Activated CD4-positive, CD25-positive, alpha-beta regulatory T cell treated with anti-CD3 and anti-CD28 coated beads, Interleukin-2, amount 50 U/mL, for 72 hours (primary cell): Measurements from ENCODE around the gene CBX8.

Experiments
- DNase-seq: peaks from one replicate; pipeline ENCODE4 v3.0.0; 2021

Gene CBX8

GRCh38 chr17:79818026-79818758 lies 21.3 kb upstream of the CBX8 start:
- no peak for DNase-seq

- DNase-seq = no peak
These were observed 19.1 kb upstream of the CBX8 start for GRCh38 chr17:79815836-79816461.

GRCh38 chr17:79814974-79815835 lies 18.3 kb upstream of the CBX8 start:
- no peak for DNase-seq

GRCh38 chr17:79814127-79814973 lies 17.5 kb upstream of the CBX8 start:
- DNase-seq = no peak

GRCh38 chr17:79813297-79814126 lies 16.6 kb upstream of the CBX8 start:
- DNase-seq = no peak

- DNase-seq = no peak
These were observed 15.7 kb upstream of the CBX8 start for GRCh38 chr17:79812353-79813258.

GRCh38 chr17:79811868-79812352 lies 15.0 kb upstream of the CBX8 start:
- DNase-seq = no peak

- no peak for DNase-seq
These were observed 14.4 kb upstream of the CBX8 start for GRCh38 chr17:79811011-79811867.

GRCh38 chr17:79810130-79811010 lies 13.5 kb upstream of the CBX8 start:
- DNase-seq = peak; percentile 73

GRCh38 chr17:79809530-79810129 lies 12.8 kb upstream of the CBX8 start:
- DNase-seq = no peak

GRCh38 chr17:79808763-79809529 lies 12.1 kb upstream of the CBX8 start:
- no peak for DNase-seq

GRCh38 chr17:79806863-79807720 lies 10.2 kb upstream of the CBX8 start:
- no peak for DNase-seq

GRCh38 chr17:79806446-79806760 lies 9.5 kb upstream of the CBX8 start:
- DNase-seq = no peak

- no peak for DNase-seq
These were observed 8.2 kb upstream of the CBX8 start for GRCh38 chr17:79804856-79805696.
